Stimulated activated CD4-positive, alpha-beta T cell treated with anti-CD3 and anti-CD28 coated beads, Interleukin-1b, Interleukin-23, amount 100 ng/mL, for 48 hours (primary cell): ENCODE measurements around the gene LINGO3.

Experiments used
- DNase-seq: peaks from one replicate; pipeline ENCODE4 v3.0.0-alpha.2; 2020

LINGO3 gene

GRCh38 chr19:2325281-2326046 is 17.5 kb upstream of the LINGO3 start:
- no peak for DNase-seq

GRCh38 chr19:2324220-2324948 is 16.4 kb upstream of the LINGO3 start:
- DNase-seq = no peak

DNA sequence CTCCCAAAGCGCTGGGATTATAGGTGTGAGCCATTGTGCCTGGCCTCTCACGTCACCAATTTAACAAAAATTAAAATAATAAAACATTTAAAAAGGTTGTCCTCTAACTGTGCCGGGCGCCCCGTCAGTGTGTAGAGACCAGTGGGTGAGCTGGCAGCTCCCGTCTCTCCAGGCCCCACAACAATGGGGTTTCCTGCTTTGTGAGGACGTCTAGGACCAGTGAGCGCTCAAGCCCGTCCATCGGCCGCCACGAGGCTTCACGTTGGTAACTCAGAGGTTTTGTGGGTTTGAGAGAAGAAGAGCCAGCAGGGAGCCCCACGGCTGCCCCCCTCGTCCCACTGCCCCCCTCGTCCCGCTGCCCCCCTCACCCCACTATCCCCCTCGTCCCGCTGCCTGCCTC is 15.8 kb upstream of the LINGO3 start:
- no peak for DNase-seq

- DNase-seq = no peak
These were observed 13.8 kb upstream of the LINGO3 start for GRCh38 chr19:2321565-2322283.

DNA sequence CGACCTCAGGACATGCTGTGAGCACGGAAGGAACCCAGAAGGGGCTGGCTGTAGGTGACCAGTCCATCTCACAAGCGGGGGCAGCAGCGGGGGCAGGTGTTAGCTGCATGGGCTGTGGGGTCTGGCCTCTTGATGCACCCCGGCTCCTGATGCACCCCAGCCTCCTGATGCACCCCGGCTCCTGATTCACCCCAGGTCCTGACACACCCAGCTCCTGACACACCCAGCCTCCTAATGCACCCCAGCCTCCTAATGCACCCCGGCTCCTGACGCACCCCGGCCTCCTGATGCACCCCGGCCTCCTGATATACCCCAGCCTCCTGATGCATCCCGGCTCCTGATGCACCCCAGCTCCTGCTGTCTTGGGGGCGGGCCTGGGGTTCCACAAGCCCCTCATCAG is 13.0 kb upstream of the LINGO3 start:
- DNase-seq = no peak

GRCh38 chr19:2320049-2320448 is 12.1 kb upstream of the LINGO3 start:
- no peak for DNase-seq

DNA sequence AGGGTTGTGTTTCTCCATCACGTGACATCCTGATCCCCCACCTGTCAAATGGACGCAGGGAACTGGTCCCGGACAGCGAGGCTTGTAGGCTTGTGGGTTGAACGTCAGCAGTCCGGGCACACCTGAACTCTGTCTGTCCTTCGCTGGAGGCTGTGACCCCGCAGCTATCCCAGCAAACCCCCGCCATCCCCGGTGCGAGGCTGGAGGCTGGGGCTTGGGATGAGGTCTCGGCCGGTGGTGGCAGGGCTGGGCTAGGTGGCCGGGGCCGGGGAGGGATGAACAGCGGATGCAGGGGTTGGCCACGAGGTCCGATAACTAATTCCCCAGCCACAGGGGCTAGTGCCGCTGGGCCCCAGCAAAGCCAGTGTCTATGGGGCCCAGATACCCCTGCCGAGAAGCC is 11.6 kb upstream of the LINGO3 start:
- no peak for DNase-seq

GRCh38 chr19:2318923-2319322 is 11.0 kb upstream of the LINGO3 start:
- DNase-seq = no peak

DNA sequence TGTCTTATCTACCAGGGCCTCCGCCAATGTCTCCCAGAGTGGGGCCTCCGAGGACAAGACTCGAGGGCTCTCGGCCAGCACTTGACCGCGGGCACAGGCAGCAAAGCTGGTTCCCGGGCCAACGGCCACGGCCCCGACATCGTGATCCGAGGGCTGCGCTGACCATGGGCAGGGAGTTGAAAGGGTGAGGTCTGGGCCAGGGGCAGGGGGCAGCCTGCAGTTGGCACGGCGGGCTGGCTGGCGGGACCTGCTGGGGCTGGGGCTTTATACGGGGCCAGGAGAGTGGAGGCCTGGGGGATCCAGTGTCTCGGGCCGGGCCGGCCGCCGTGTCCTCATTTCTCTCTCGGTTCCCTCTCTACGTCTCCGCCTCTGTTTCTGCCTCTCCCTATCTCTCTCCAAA is 9.8 kb upstream of the LINGO3 start:
- DNase-seq = no peak

DNA sequence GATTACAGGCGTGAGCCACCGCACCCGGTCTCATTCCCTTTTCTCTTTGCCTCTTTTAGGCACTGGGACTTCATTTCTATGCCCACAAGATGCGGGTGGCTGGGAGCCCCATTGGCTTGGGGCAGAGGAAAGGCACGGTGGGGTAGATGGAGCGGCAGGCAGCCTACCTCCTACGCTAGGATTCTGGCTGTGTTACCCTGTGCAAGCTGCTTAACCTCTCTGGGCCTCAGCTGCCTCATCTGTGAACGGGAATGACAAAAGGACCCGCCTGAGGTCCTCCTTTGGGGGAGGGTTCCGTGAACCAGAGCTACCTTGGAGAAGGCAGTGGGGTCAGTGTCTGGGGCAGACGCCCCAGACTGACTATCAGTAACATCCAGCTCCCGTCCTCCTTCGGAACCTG is 9.3 kb upstream of the LINGO3 start:
- DNase-seq = no peak

- no peak for DNase-seq
These were observed 7.9 kb upstream of the LINGO3 start for GRCh38 chr19:2315818-2316353.

- no peak for DNase-seq
These were observed 7.3 kb upstream of the LINGO3 start for GRCh38 chr19:2315121-2315817.

DNA sequence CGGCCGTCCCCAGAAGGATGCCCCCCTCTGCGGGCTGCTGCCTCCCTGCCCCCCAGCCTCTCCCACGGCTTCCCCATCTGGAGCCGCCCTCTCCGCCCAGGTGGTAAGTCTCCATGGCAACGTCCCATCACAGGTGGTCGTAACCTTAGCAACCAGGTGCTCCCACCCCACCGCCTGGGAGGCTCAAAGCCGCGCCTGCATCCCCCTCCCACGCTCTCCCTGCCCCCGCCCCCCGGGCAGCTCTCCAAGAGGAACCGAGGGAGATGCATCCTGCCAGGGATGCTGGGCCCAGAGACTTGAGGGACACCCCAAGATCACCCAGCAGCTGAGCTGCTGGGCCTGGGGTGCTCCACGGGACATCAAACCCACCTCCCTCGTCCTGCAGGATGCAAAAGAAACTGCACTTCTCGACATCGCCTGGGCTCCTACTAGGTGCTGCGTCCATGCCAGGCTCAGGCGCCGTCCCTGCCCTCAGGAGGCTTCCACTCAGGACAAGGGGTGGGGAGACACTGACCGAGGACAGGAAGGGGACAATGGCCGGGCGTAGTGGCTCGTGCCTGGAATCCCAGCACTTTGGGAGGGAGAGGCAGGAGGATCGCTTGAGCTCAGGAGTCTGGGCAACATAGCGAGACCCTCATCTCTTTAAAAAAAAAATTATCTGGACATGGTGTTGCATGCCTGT is 5.0 kb upstream of the LINGO3 start:
- no peak for DNase-seq

GRCh38 chr19:2311093-2311492 is 3.1 kb upstream of the LINGO3 start:
- no peak for DNase-seq

- no peak for DNase-seq
These were observed 1.9 kb upstream of the LINGO3 start for GRCh38 chr19:2309734-2310362.

- no peak for DNase-seq
These were observed 389 bp downstream of the LINGO3 start for GRCh38 chr19:2307518-2308012.

DNA sequence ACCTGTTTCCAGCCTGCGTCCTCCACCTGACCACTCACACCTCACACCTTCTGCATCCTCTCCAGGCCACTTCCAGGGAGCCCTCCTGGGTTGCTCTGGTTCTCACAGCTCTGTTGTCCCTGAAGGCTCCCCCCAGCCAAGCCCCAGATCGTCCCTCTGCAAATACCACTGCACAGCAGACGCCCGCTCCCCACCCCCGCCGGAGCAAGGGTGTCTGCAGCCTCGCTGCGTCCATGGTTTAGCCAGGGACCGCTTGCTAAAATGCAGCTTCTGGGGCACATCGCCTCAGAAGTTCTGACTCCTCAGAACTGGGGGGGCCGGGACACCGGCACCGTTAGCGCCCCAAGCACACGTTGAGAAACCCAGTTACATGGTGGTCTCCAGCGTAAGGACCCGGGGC is 983 bp downstream of the LINGO3 start:
- DNase-seq = no peak

DNA sequence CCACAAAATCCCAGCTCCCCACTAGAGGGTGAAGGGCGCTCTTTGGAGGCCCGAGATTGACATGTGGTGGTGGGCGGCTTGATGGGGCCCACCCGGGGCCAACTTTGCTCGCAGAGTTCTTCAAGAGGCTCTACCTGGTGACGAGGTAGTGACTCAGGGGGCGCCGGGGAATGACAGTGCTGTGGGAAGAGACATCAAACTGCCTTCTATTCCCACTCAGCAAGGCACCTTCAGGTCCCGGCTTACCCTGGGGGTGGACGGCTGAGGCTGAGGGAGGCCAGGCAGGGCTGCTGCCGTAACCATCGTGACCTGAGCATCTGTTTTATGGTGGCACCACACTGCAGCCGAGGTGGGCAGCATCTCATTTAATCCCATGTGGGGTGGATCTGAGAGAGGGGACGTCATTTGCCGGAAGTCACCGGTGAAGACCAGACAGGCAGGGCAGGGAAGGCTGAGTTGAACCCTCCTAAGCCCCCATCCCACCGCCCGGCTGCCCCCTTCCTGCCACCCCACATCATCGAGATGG is 1.6 kb downstream of the LINGO3 start:
- no peak for DNase-seq

DNA sequence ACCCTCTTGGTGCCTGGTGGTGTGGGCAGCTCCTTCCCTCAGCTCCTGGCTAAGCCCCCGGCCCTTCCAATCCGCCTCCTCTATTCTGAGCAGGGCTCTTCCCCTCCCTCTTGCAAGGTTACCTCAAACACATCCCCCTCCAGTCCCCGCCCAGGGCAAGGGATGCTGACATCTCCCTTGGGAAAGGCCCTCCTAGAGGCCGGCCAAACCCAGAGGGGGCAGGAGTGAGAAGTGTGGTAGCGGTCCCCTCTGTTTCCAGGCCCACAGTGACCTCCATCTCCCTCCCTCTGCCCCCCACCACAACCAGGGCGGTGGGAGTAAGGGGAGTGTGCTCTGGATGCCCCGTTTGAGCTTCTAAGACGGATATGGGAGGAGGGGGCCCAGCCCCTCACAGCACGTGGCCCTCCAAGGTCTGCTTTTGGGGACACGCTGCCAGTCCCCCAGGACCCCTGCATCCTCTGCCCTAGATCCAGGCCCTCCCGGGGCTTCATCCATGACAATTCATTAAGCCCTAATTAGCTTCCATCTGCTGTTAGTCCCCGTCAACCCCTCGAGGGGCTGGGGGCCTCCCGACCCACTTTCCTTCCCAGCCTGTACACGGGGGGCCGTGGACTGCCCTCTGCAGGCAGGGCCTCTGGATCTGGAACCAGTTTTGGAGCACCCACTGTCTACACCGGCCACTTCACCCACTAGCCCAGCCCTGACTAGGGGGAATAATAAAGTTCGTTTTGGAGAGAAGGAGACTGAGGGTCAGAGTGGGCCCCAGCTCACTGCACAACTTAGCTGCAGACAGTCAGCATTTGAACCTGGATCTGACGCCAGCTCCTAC is 2.3 kb downstream of the LINGO3 start:
- DNase-seq = no peak

GRCh38 chr19:2303211-2303798 is 4.6 kb downstream of the LINGO3 start:
- DNase-seq = no peak
